COLO668 (cell line): ENCODE data around the gene PLCL1.

Source experiments
- DNase-seq: peaks from one replicate; lab custom pipeline; 2025; ENCODE audit not compliant: unreplicated experiment; lab: John Stamatoyannopoulos, UW

The PLCL1 gene

DNA sequence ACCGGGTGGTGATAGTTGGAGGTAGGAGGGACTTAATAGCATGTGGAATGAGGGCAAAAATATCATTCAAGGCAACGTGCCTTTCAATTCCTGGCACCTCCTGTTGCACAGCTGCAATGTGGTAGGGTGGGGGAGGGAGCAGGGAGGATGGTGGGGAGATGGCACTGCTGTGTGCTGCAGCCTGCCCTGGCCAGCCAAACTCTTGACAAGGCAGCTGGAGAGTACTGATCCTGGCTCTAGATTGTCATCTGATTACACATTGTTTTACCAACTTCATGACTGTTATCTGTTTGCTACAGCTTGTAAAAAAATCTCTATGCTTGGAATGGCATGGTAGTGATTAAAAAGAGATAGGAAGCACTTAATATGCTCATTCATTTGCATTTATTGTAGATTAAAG is 47.7 kb downstream of the PLCL1 start:
- DNase-seq: no peak

DNA sequence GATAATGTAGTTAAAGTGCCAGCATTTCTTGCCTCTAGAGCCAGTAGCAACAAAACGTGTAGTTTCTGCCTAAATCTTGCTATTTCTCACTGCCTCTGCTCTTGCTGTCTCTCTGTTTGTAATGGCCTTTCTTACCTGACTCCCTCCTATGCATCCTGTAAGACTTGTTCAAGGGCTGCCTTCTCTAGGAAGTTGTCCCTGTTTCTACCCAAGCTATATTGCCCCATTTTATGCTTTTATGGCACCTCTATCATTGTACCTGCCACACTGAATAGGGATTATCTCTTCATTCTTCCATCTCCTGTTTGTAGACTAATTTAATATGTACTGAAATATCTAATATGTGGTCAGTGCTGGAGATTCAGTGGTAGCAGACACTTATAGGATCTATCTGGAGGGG is 49.2 kb downstream of the PLCL1 start:
- DNase-seq: no peak

DNA sequence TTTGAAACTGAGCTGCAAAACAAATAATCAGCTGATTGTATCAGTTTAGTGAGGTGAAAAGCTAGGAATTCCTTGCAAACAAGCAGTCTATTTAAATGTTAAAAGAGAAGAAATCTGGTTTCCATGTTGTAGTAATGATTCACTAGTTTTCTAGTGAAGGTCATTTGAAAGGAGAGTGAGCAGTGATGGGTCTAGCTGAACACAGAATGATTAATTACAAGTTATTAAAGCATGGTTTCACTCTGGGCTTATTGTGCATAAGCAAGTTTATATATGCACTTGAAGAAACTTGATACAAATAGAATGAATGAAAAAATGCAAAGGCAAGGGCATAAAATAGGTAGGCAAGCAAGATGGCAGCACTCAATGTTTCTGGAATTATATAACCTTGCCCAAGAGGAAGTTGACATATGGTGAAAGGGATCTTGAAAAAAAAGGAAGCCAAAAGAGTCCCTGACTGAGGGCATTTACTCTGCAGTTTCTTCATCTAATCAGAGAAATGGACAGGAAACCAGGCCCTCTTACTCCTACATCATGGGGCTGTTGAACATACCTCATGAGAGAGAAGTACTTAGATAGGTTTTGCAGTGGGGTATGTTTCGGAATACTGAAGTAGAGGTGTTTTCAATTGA is 53.2 kb downstream of the PLCL1 start:
- DNase-seq: no peak

DNA sequence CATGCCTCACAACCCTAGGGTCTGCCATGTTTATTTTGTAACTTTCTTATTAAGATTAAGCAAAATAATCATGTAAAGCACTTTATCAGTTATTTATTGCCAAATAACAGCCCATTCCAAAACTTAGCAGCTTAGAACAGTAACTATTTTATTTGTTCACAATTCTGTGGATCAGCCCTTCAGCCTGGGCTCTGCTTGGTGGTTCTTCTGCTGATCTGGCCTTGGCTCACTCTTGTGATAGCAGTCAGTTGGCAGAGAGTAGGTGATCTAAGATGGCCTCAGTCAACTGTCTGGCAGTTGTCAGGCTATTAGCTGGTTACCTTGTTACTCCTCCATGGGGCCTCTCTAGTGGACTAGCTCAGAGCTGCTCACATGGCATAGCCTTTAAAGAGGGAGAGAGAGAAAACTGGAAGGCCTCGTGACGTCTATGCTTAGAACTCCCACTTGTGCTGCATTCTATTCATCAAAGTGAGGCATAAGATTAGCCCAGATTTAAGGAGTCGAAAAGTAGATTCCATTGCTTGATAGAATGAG is 54.3 kb downstream of the PLCL1 start:
- DNase-seq: no peak

DNA sequence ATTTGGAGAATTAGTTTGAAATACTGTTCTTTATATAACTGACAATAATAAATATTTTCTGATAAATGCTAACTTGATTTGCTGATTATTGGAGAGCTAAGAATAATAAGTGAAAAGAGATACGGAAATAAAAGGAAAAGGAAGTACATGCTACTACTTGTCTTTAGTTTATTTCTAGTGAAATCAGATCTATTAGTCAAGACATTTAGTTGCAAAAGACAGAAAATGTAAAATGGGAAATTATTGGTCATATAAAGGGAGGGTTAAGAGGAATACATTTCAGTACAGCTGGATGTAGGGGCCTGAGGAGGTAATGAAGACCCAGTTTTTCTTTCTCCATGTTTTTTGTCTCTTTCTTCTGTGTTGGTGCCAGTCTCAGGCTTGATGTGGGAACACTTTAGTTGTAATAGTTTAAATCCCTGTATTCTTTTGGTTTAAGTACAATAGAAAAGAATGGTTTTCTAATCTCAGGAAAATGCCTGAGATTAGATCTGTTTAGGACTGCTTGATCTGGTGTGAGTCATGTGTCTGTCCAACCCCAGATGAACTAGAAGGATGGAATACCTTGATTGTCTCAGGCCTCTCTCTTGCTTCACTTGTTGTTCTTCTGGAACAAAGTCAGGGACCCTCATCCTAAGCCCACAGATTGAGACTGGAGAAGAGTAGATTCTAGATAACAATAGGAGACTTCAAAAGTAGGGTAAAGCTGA is 58.0 kb downstream of the PLCL1 start:
- no peak for DNase-seq

DNA sequence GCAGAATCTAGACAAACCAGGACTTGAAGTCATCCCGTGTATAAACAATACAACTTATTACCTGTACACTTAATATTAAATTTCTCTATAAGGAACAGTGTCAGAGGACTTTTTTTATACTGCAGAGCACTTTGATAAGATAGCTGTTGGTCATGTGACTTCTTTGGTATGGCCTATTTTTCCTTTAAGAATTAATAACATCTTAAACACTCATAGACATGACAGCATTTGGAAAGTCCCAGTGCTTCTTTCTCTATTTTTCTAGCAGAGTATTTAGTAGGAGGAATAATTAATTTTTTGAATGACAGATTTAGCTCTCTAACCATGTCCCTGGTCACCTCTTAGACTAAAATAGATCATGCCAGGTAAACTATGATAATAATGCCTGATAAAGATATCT is 59.4 kb downstream of the PLCL1 start:
- no peak for DNase-seq

DNA sequence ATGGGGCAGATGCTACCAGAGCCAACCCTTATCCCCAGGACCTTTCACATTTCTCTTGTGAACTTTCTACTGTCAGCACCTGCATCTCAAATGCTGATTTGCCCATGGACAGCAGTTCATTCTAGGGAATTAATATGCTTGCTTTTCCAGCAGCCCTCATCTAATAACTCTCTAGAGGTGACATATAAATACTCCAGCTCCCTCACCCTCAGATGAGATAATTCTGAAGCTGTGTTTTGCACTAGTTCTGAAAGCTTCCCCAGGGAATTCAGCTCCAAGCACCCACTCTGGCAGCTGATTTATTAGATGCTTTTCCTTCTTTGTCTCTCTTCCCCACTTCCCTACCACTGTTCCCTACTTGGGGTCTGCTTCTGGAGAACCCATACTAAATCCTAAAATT is 62.1 kb downstream of the PLCL1 start:
- no peak for DNase-seq

DNA sequence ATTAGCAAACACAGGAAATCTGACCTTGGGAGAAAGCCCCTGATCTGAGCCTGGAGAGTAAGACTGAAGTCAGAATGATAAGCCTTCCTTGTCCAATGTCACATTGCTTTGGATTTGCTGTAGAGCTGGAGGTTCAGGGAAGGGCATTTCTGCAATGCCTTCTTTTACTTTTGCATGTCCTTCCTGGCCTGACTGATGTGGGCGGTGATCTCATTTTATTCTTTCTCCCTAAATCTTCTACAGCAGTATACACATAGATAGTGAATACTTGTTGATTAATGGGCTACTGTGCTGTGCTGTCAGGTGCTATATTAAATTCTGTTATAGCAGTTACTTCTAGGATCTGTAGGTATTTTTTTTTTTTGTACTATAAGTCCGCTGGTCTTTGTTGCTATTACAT is 62.6 kb downstream of the PLCL1 start:
- DNase-seq: no peak

DNA sequence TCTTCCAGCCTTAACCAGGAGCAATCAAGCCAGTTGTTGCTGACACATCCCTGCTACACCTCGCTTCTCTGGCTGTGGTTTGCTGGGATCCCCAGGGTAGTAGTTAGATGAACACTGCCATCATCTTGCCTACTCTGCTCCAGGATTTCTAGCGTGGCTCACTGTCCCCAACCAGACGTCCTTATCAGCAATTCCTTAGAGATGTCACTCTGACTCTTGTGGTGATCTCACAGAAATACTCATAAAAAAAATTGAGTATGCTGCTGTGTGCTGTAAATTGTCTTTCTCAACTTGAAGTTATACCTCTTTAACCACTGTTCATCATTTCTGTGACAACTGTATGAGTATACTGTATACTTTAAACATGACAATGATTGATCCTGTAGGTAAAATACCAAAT is 63.2 kb downstream of the PLCL1 start:
- DNase-seq: no peak

DNA sequence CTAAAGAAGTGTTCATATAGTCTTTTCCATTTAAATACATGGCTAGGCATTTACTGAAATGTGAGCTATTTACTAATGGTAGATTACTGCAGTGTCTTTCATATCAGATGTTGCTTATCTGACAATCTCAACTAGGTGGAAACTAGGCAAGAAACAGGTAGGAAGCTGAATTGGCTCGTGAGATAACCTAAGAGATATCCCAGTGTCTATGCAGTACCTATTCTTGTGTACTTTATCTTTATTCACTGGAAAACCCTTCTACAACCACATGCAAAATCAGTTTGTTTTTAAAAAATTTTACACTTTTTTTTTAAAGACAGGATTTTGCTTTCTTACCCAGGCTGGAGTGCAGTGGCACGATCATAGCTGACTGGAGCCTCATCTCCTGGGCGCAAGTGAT is 63.8 kb downstream of the PLCL1 start:
- no peak for DNase-seq

DNA sequence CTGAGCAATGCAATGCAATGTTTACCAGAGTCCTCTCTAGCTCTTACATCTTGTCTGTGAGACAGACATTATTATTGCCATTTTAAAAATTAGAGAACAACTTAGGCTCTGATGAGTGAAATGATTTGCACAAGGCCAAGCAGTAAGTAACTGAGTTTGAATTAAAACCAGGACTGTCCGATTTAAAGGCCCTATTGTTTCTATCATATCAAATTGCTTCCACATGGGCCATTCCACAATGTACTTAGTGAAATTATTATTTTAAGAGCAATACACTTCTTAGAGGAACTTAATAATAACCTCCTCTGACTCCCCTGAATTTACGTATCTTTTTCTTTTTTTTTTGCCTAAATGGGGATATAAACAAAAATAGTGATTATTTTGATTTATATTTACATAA is 64.6 kb downstream of the PLCL1 start:
- no peak for DNase-seq

DNA sequence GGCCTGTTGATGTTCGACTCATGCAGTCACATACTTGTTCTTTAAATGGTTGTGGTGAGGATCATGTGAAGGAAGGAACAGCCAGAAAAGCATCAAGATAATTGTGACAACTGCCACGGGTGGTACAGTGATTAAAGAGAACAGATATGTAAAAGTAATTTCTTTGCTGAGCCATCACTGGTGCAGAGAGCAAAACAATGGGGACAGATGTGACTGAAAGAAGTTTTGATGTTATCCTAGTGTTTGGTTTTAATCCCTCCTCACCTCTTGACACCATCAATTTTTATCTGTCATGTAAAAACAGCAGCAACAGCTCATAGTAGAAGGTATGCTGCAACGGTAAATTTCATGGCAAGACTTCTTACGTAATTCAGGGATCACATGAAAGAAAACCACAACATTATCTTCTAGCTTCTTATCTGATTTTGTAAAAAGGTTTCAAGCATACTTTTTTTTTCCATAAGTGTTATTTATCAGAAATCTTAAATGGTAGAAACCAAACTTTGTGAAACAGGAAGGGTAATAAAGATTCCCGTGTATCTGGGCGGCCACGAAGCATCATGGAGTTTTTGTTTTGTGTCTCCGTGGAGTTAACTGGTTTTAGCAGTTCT is 65.2 kb downstream of the PLCL1 start:
- no peak for DNase-seq

DNA sequence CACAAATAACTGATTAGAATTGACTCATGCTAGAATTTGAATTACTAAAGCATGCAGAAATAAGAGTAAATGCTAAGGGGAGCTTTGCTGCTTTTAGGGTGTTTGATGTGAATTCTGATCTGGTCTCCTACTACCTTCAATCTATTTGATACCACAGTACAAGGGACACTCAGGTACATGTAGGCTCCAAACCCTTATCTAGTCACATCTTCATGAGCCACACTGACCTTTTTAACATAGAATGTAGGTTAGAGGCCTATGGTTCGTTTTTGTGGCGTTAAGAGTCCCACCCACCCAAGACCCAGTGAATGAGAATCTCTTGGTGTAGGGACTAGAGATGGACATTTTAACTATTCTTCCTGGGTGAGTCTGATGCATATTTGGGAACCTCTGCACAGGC is 65.7 kb downstream of the PLCL1 start:
- DNase-seq: no peak

DNA sequence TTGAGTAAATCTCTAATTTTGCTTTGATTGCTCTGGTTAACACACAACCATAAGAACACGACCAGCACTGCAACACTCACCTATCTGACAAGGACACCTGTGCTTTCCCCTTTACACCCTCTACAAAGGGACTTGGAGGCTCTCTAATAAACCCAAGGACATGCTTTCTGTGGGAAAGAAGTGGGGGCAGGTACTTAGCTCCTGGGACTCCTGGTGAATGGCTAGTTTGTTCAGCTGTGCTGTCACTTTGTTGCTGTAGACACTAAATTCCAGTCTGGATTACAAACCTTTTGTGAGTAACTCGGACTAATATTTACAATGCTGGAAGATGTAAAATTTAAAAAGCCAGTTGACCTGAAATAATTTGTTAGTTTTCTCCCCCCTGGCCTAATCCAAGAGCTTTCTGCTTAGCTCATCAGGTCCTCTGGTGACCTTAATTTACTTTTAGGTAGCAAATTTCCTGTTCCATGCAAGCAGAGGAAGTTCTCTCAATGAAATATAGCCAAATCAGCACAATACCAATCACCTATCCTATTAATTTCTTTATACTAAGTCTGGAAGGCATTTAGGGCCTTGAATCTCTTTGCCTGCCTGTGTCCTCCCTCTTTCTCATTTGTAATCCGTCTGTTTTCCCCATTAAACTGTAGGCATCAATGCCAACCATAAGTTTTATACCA is 67.5 kb downstream of the PLCL1 start:
- DNase-seq: no peak

DNA sequence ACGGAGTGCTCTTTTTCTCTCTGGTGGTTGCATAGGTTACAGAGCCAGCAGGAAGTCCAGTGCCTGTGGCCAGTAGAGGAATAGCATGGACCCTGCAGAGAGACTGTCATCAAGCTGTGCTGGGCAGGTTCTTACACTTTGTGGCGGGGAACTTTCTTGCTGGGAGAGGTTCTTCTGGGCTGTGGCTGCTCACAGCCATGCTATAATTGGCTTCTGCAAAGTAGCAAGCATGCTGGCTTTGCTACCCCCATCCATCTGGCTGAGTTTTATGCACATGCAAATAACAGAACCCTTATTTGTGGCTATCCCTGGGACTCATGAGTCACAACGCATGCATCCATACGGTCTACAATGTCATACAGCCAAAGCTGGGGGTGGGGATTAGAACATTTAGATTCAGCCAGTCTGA is 68.9 kb downstream of the PLCL1 start:
- no peak for DNase-seq

DNA sequence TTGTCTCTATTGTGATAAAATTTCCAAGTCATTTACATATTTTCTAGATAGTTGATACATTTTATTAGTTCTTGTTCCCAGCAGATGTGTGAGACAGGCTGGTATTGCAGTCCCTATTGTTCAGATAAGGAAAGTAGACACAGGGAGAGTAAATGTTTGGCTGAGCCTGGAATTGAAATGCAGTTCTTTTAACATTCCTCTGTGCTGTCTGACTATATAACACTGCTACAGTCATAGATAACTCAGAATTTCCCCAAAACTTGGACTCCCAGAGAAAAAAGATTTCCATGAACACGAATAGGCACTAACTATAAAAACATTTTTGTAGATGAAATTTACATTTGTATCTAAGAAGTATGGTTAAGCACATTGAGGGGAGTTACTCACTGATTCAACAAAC is 71.4 kb downstream of the PLCL1 start:
- no peak for DNase-seq

DNA sequence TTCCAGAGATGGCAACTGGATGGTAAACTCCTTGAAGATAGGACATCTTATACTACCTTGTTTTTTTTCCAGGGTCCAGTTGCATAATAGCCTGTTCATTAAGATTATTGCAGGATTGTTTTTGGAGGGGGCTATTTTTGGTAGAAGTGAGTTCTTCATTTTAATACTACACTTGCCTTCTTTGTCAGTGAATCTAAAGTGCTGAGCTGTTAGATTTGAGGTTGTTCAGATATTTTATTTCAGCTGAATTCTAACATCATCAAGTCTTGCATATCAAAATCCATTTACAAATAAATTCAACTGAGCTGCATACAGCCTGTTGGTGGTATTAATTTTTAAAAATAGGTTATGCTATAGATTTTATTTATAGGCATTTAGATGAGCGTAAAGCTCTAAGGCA is 72.1 kb downstream of the PLCL1 start:
- DNase-seq: no peak

DNA sequence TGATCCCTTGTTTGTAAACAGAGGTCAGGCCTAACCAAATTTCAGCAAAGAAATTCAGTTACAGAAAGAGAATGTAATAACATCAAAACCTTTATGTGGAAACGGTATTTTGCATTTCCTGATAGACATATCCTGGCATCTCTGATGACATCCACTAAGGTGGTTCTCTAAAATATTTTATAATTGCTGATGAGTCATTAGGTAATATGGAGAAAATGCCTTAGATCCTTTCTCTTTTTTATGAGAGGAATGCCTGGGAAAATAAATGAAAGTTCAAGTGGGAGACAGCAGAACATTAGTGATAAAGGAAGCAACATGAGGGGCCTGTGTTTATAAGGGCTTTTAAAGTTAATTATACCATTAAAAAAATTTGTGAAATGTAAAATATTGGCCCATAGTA is 72.6 kb downstream of the PLCL1 start:
- no peak for DNase-seq

DNA sequence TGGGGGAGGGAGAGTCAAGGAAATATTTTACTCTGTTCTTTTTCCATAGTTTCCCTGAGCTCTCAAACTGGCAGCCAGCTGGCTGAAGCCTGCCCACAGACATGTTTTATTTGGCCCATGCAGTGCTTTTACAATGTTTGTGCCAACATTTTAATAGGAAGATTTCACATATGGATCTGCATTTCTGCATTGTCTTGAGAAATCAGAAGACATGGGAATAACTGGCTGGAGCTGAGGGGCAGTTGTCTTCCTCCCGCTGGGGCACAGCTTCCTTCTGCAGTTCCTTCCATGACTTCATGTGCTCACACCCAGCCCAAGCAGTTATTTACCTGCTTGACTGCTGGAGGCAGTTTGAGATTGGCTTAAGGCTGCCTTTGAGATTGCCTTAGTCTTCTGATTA is 74.4 kb downstream of the PLCL1 start:
- no peak for DNase-seq

DNA sequence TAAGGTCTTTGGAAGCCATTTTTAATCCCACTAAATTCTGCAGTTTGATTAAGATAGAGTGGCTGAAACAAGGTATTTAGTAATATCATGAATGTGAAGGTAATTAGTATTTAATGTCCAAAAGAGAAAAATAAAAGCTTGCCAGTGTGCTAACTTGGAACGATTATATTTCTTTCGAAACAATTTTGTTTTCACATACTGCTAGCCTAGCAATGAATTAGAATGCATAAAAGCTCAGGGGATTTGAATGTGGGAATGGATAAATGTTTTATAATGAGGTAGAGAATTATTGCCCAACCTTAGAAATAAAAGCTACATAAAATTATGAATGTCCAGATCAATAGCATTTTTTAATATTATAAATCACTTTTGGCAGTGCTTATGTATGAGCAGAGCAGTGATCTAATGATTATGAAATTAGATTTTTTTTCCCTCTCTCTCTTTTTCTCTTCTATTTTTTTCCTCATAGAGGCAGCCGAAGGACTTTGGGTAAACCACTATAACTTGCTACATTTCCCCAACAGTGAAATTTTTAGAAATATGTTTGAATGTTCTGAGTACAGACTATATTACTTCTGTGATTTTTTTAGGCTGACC is 75.5 kb downstream of the PLCL1 start:
- no peak for DNase-seq

DNA sequence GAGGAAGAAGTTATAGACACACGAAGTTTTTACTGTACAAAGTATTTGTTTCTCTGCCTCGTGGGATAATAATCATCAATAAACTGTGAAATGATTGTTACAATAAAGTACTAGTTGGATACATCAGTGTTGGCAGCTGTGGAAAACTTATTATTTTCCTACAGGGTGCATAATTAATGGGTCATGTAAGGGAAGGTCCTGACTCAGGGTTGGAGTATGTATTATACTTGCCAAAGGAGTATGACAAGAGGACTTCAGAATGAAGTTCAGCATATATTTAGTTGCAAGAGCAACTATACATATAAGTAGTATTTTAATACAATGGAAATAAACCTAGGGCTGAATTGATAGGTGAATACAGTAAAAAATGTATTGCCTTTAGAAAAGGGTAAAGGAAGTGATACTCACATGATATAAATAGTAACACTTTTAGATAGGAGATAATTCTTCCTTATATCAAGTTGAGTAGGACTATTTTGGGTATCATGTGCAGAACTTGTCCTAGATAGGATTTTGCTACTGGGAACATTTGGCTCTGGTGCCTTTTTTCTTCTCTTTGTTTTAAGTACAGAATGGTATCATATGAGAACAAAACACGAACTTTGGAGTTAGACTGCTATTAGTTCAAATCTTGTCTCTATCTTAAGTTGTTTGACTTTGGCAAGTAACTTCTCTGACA is 79.1 kb downstream of the PLCL1 start:
- DNase-seq: no peak
